Activated CD8-positive, alpha-beta T cell treated with anti-CD3 and anti-CD28 coated beads for 36 hours (primary cell): ENCODE results near the gene TUBA3D. TPM values are rescaled to one million over a fixed set of nuclear protein-coding genes. Genes with fewer than 3 reads are reported as not detected.
"Not testable (repeated sequence)": the region's sequence is repeated elsewhere in the genome, so short reads cannot be mapped to it uniquely, and the experiment has no call there.

Source experiments
- ATAC-seq: fragments of 200-7000 bp; cut with Tn5 transposase; one replicate; pipeline ENCODE4 v1.10.0; 2021; ENCODE audit warnings: mild to moderate bottlenecking, moderate library complexity
- CTCF ChIA-PET: fragments of 350-600 bp; sonication (Branson Sonifier 250); formaldehyde crosslinking; loops from one replicate; lab custom pipeline; 2021; ENCODE audit warnings: antibody characterized with exemption; lab: Charles Lee
- POLR2A ChIA-PET: fragments of 350-600 bp; sonication (Branson Sonifier 250); formaldehyde crosslinking; loops from one replicate; lab custom pipeline; 2021; ENCODE audit warnings: antibody characterized with exemption; lab: Charles Lee
- DNase-seq: peaks from one replicate; pipeline ENCODE4 v3.0.0-alpha.2; 2020
- H3K27ac Mint-ChIP-seq: one replicate; pipeline ENCODE4 v1.8.0; 2021; ENCODE audit warnings: mild to moderate bottlenecking, mixed read lengths
- H3K27me3 Mint-ChIP-seq: one replicate; pipeline ENCODE4 v1.8.0; 2021; ENCODE audit warnings: mixed read lengths
- H3K36me3 Mint-ChIP-seq: one replicate; pipeline ENCODE4 v1.8.0; 2021; ENCODE audit warnings: low read depth, mixed read lengths
- H3K4me1 Mint-ChIP-seq: one replicate; pipeline ENCODE4 v1.8.0; 2021; ENCODE audit warnings: low read depth, mixed read lengths
- H3K4me3 Mint-ChIP-seq: one replicate; pipeline ENCODE4 v1.8.0; 2021; ENCODE audit warnings: mild to moderate bottlenecking, moderate library complexity, mixed read lengths
- H3K9me3 Mint-ChIP-seq: one replicate; pipeline ENCODE4 v1.8.0; 2021; ENCODE audit warnings: mixed read lengths
- CTCF ChIP-seq: fragments of 200-600 bp; IDR thresholded peaks from one replicate; pipeline ENCODE4 v1.8.0; 2022; ENCODE audit warnings: antibody characterized with exemption, mild to moderate bottlenecking
- intact Hi-C: fragments of 100-400 bp; cut with micrococcal nuclease; formaldehyde crosslinking; loops from one replicate; pipeline ENCODE4 v1.10.0; 2022
- total RNA-seq, 2 experiments: library from RNA; stranded (reverse); gene quantifications; one replicate each; pipeline ENCODE4 v1.2.3, GENCODE V29; 2021

The TUBA3D gene
- total RNA-seq, 2 experiments from 2014 or later, result not detected

- H3K36me3 Mint-ChIP-seq, result peaks cover 32% of the 10 kb centered on the region
Measured at GRCh38 chr2:131509615-131510014, 33.7 kb downstream of the TUBA3D start.

GRCh38 chr2:131511291-131511968 is 35.5 kb downstream of the TUBA3D start:
- intact Hi-C loops, ATAC-seq, H3K27ac Mint-ChIP-seq, H3K9me3 Mint-ChIP-seq, H3K4me1 Mint-ChIP-seq, CTCF ChIA-PET, H3K27me3 Mint-ChIP-seq, POLR2A ChIA-PET, H3K4me3 Mint-ChIP-seq, DNase-seq: not testable (repeated sequence)
- H3K36me3 Mint-ChIP-seq, result peaks cover 20% of the 10 kb centered on the region

More at GRCh38 chr2:131509615-131510014, 33.7 kb downstream of the TUBA3D start:
- ChIA-PET POLR2A (interaction anchor here (0.7 kb wide), 1 partner anchor 20 kb away, joined by 3 read pairs; no protein-coding TSS in a partner anchor), CTCF (no interaction called here)
- DNase-seq, result no peak
- Mint-ChIP-seq H3K9me3 (no peaks in the 10 kb centered on the region), H3K27me3 (no peaks in the 10 kb centered on the region), H3K4me3 (no peak overlapping the region), H3K4me1 (peaks cover 5% of the 10 kb centered on the region), H3K27ac (no peak overlapping the region)
- TF ChIP-seq CTCF, result no peak
- ATAC-seq, result no peak
- intact Hi-C loops, result no loop called here

GRCh38 chr2:131511969-131512870 is 36.3 kb downstream of the TUBA3D start:
- CTCF ChIA-PET, H3K4me1 Mint-ChIP-seq, POLR2A ChIA-PET, H3K4me3 Mint-ChIP-seq, DNase-seq, H3K9me3 Mint-ChIP-seq, H3K27me3 Mint-ChIP-seq, ATAC-seq, H3K27ac Mint-ChIP-seq, intact Hi-C loops: not testable (repeated sequence)
- peaks cover 13% of the 10 kb centered on the region for H3K36me3 Mint-ChIP-seq

- POLR2A ChIA-PET, result interaction anchor here (2.4 kb wide), 1 partner anchor 22 kb away, joined by 5 read pairs; the partner anchor contains the start of gene MZT2A
- Mint-ChIP-seq H3K27ac (peak overlapping the region; percentile 67), H3K36me3 (peaks cover 10% of the 10 kb centered on the region)
- H3K27me3 Mint-ChIP-seq, DNase-seq, CTCF ChIA-PET, H3K9me3 Mint-ChIP-seq, H3K4me3 Mint-ChIP-seq, intact Hi-C loops, ATAC-seq, H3K4me1 Mint-ChIP-seq: not testable (repeated sequence)
Measured at GRCh38 chr2:131514408-131515166, 38.7 kb downstream of the TUBA3D start.

GRCh38 chr2:131515235-131515634 is 39.3 kb downstream of the TUBA3D start:
- Mint-ChIP-seq H3K36me3 (peaks cover 15% of the 10 kb centered on the region), H3K27ac (peak overlapping the region; percentile 20)
- CTCF ChIA-PET, H3K27me3 Mint-ChIP-seq, intact Hi-C loops, ATAC-seq, DNase-seq, H3K4me1 Mint-ChIP-seq, H3K9me3 Mint-ChIP-seq, H3K4me3 Mint-ChIP-seq: not testable (repeated sequence)
- POLR2A ChIA-PET, result interaction anchor here (2.4 kb wide), 1 partner anchor 22 kb away, joined by 5 read pairs; the partner anchor contains the start of gene MZT2A

GRCh38 chr2:131516011-131516410 is 40.1 kb downstream of the TUBA3D start:
- intact Hi-C loops, result no loop called here
- Mint-ChIP-seq H3K4me1 (peaks cover 6% of the 10 kb centered on the region), H3K27me3 (no peaks in the 10 kb centered on the region), H3K27ac (no peak overlapping the region), H3K36me3 (peaks cover 16% of the 10 kb centered on the region), H3K4me3 (no peak overlapping the region), H3K9me3 (no peaks in the 10 kb centered on the region)
- POLR2A ChIA-PET, result no interaction called here
- ATAC-seq (peak; percentile 5), DNase-seq (no peak)
- CTCF ChIA-PET, result no interaction called here
- no peak for TF ChIP-seq CTCF

- H3K27ac Mint-ChIP-seq, H3K9me3 Mint-ChIP-seq, DNase-seq, POLR2A ChIA-PET, H3K4me3 Mint-ChIP-seq, ATAC-seq, intact Hi-C loops, H3K4me1 Mint-ChIP-seq, H3K27me3 Mint-ChIP-seq, CTCF ChIA-PET: not testable (repeated sequence)
- H3K36me3 Mint-ChIP-seq, result peaks cover 16% of the 10 kb centered on the region
Measured at GRCh38 chr2:131516621-131517020, 40.7 kb downstream of the TUBA3D start.
